Prostate gland (tissue), 2 donors: ENCODE measurements around the gene FSCN2. TPM values are rescaled to one million over a fixed set of nuclear protein-coding genes. Genes with fewer than 3 reads are reported as not detected.

Experiments
- DNase-seq: peaks from one replicate; pipeline ENCODE4 v3.0.0-alpha.2; 2019; ENCODE audit warnings: low spot score
- H3K27ac ChIP-seq, 2 donors: fragments of 200-600 bp; sonication (generic); 2 replicates each; pipeline ENCODE4 v1.5.1; 2017 to 2019
- H3K27me3 ChIP-seq: fragments of 200-600 bp; sonication (generic); replicated peaks from 2 replicates; pipeline ENCODE4 v1.5.1; 2019; ENCODE audit not compliant: insufficient read depth
- H3K36me3 ChIP-seq, 2 donors: fragments of 200-600 bp; sonication (generic); 1 replicate in 1 of 2; 2 replicates in 1 of 2; pipeline versions ENCODE4 v1.5.1 to v1.8.1; 2017 to 2019
- H3K4me1 ChIP-seq: fragments of 200-600 bp; sonication (generic); replicated peaks from 2 replicates; pipeline ENCODE4 v1.5.1; 2019
- H3K4me3 ChIP-seq, 2 donors: fragments of 200-600 bp; sonication (generic); 2 replicates each; pipeline ENCODE4 v1.5.1; 2017 to 2019
- H3K9me3 ChIP-seq: fragments of 200-600 bp; sonication (generic); 2 replicates; pipeline ENCODE4 v1.5.1; 2017
- CTCF ChIP-seq, 4 experiments: fragments of 200-600 bp in 2 of 4; fragments of 450-650 bp in 2 of 4; sonication (generic) in 2 of 4; IDR thresholded peaks; 1 replicate in 3 of 4; 2 replicates in 1 of 4; pipeline ENCODE4 v1.5.1; 2016 to 2019; ENCODE audit warnings: antibody characterized with exemption in 4 of 4, mild to moderate bottlenecking in 2 of 4, moderate library complexity in 2 of 4
- POLR2A ChIP-seq: fragments of 450-650 bp; IDR thresholded peaks from one replicate; pipeline ENCODE4 v1.6.1; 2016; ENCODE audit warnings: antibody characterized with exemption, mild to moderate bottlenecking
- POLR2AphosphoS5 ChIP-seq: sonication (generic); formaldehyde crosslinking; IDR thresholded peaks from one replicate; pipeline ENCODE4 v1.6.1; 2017; ENCODE audit warnings: antibody characterized with exemption
- WGBS: methylation state at CpG from one replicate; pipeline ENCODE4 v1.1.5; 2018; 5-methylcytosine and 5-hydroxymethylcytosine counted together
- intact Hi-C: fragments of 100-400 bp; cut with DNase I; formaldehyde crosslinking; loops from one replicate; pipeline ENCODE4 v1.14.2; 2022
- total RNA-seq, 2 donors: library from RNA; depleted of rRNA; stranded (reverse); fragments of >200 nt; gene quantifications; one replicate each; pipeline ENCODE4 v1.1.0, GENCODE V29; 2016

The FSCN2 gene
- total RNA-seq, 2 donors from 2014 or later = 3.1 to 5.6 TPM

- Histone ChIP-seq H3K4me1 (peaks cover 13% of the 10 kb centered on the region), H3K9me3 (no peaks in the 10 kb centered on the region), H3K4me3 (peak overlapping the region in 1 of 2 donors; percentile 51), H3K27me3 (no peaks in the 10 kb centered on the region), H3K27ac (peak overlapping the region; percentile 41 to 100), H3K36me3 (no peaks in the 10 kb centered on the region)
- WGBS = 31% methylated on average over 24 of the region's 24 CpGs
- TF ChIP-seq POLR2A = no peak
- TF ChIP-seq CTCF (IDR thresholded peaks at IDR 0.05) = no peak
- no peak for DNase-seq
- intact Hi-C loops = loop anchor here (5.0 kb wide), 2 partner anchors 49 to 84 kb away; no protein-coding TSS in a partner anchor
These were observed 9.9 kb upstream of the FSCN2 start for GRCh38 chr17:81518113-81518784.

DNA sequence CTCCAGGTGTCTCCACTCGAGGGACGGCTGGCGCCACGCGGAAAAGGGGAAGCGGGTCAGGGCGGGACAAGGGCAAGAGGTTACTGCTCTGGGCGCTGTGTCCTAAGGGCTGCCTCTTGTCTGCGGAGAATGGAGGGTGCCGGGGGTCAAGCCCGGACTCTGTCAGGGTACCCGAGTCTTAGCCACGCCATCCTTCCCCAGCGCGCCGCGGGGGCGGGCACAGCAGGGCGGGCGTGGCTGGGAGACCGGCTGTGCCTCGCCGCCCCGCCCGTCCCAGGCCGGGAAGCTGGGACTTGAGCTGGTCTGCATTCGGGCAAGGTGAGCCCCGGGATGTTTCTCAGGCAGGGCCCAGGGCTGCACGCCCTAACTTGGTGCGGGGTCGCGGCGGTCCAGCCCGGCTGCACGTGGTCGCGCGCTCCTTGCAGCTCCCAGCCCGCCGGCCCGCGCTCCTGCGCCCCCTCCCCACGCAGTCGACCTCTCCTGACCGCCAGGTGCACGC lies 9.3 kb upstream of the FSCN2 start:
- intact Hi-C loops = loop anchor here (5.0 kb wide), 2 partner anchors 48 to 83 kb away; no protein-coding TSS in a partner anchor
- Histone ChIP-seq H3K27ac (peak overlapping the region; percentile 41 to 63), H3K4me3 (peak overlapping the region; percentile 44 to 51), H3K27me3 (no peaks in the 10 kb centered on the region), H3K4me1 (peaks cover 13% of the 10 kb centered on the region), H3K36me3 (no peaks in the 10 kb centered on the region), H3K9me3 (no peaks in the 10 kb centered on the region)
- DNase-seq = no peak
- TF ChIP-seq CTCF (IDR thresholded peaks at IDR 0.05) = no peak
- peak; percentile 40 for TF ChIP-seq POLR2A
- 3% methylated on average over 34 of the region's 47 CpGs for WGBS

GRCh38 chr17:81519284-81520020 lies 8.7 kb upstream of the FSCN2 start:
- peak overlapping the region; percentile 44 to 51 for H3K4me3 ChIP-seq
- intact Hi-C loops = loop anchor here (5.0 kb wide), 2 partner anchors 48 to 83 kb away; no protein-coding TSS in a partner anchor
- TF ChIP-seq POLR2A (peak; percentile 58), CTCF (IDR thresholded peaks at IDR 0.05) (peak; percentile 66 to 92 (median 79)), POLR2AphosphoS5 (peak; percentile 28)
- H3K27me3 ChIP-seq = no peaks in the 10 kb centered on the region
- no peaks in the 10 kb centered on the region for H3K9me3 ChIP-seq
- H3K4me1 ChIP-seq = peaks cover 13% of the 10 kb centered on the region
- H3K36me3 ChIP-seq = no peaks in the 10 kb centered on the region
- H3K27ac ChIP-seq = peak overlapping the region; percentile 41 to 63
- 5% methylated on average over 21 of the region's 61 CpGs for WGBS
- DNase-seq = peak; percentile 60

GRCh38 chr17:81520021-81520901 lies 7.9 kb upstream of the FSCN2 start:
- no peak for DNase-seq
- Histone ChIP-seq H3K4me1 (peaks cover 13% of the 10 kb centered on the region), H3K27me3 (no peaks in the 10 kb centered on the region), H3K27ac (peak overlapping the region; percentile 41 to 63), H3K9me3 (no peaks in the 10 kb centered on the region), H3K36me3 (no peaks in the 10 kb centered on the region), H3K4me3 (peak overlapping the region in 1 of 2 donors; percentile 51)
- no peak for TF ChIP-seq POLR2A
- TF ChIP-seq CTCF (IDR thresholded peaks at IDR 0.05) = no peak
- TF ChIP-seq POLR2AphosphoS5 = no peak
- intact Hi-C loops = no loop called here
- WGBS = 66% methylated on average over 14 of the region's 14 CpGs
